BLaER1 treated with 17β-estradiol and CSF1 and Interleukin-3, amounts not matched to agents 10 nM and 100 nM (cell line): ENCODE measurements around the gene SV2B.
A peak's percentile ranks its signal among the peaks of the same experiment; 100 is the strongest.

Source experiments
- H3K27ac ChIP-seq, 11 experiments: shearing (Covaris generic); formaldehyde crosslinking; 2 replicates each; pipeline ENCODE4 v1.8.1; 2022
- H3K27me3 ChIP-seq, 11 experiments: shearing (Covaris generic); formaldehyde crosslinking; 2 replicates each; pipeline ENCODE4 v1.8.1; 2022
- H3K36me3 ChIP-seq, 11 experiments: shearing (Covaris generic); formaldehyde crosslinking; 2 replicates each; pipeline ENCODE4 v1.8.1; 2022
- H3K4me1 ChIP-seq, 10 experiments: shearing (Covaris generic); formaldehyde crosslinking; 2 replicates each; pipeline ENCODE4 v1.8.1; 2022
- H3K4me2 ChIP-seq, 11 experiments: shearing (Covaris generic); formaldehyde crosslinking; 2 replicates each; pipeline ENCODE4 v1.8.1; 2022
- H3K4me3 ChIP-seq, 10 experiments: shearing (Covaris generic); formaldehyde crosslinking; 2 replicates each; pipeline ENCODE4 v1.8.1; 2022
- H3K9ac ChIP-seq, 11 experiments: shearing (Covaris generic); formaldehyde crosslinking; 2 replicates each; pipeline ENCODE4 v1.8.1; 2022
- H3K9me3 ChIP-seq, 11 experiments: shearing (Covaris generic); formaldehyde crosslinking; replicated peaks in 1 of 11; 2 replicates each; pipeline ENCODE4 v1.8.1; 2022
- H4K20me1 ChIP-seq, 11 experiments: shearing (Covaris generic); formaldehyde crosslinking; 2 replicates each; pipeline ENCODE4 v1.8.1; 2022
- Cebpa-rat ChIP-seq, 11 experiments: shearing (Covaris generic); IDR thresholded peaks; 2 replicates each; pipeline ENCODE4 v1.8.1; 2022

The SV2B gene

DNA sequence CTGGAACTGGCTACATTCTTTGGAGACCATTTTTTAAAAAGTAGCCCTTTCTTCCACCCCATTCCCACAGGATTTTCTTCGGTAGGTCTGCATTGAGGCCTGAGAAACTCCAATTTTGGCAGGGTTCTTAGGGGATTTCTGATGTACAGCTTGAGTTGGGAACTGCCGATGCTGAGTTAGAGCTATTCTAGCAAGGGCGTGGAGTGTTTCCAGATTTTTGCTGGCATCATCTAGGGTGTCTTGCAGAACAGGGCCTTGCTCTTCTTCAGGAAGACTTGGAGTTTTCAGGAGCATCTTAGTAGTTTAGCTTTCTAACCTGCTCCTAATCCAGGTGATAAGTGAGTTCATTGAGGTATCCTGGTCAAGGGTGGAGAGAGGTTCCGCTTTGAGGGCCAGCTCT is 41.0 kb downstream of the SV2B start:
- H3K36me3 ChIP-seq = no peaks in the 10 kb centered on the region

DNA sequence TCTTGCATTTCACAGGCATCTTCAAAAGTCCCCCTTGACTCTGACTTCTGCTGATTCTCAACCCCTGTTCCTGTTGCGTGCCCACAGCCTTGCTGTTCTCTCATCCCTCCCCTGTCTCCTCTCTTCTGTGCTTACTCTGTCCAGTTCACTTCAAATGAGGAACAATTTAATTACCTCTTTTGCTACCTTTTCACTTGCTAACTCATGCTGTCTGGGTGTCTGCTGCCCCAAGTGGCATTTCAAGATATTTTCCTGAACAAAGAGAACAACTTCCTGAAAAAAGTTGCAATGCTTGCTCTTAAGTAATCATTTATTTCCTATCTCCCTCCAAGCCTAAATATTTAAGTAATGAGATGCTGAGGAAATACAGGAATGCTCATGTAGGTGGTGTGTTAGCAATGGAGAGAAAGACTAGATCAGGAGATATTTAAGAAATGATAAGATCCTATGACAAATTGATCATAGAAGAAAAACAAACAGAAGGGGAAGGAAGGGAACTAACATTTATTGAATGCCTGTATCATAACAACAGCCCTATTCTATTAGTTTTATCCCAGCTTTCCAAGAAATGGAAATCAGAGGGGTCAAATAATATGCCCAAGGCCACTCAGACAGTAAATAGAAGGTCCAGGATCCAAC is 42.2 kb downstream of the SV2B start:
- Histone ChIP-seq H3K9ac (no peak overlapping the region), H3K27ac (no peak overlapping the region), H4K20me1 (no peaks in the 10 kb centered on the region), H3K36me3 (no peaks in the 10 kb centered on the region), H3K4me1 (no peaks in the 10 kb centered on the region; a peak in 1 of 20 replicates), H3K9me3 (peaks cover 0 to 5% (median 0%) of the 10 kb centered on the region in 11 experiments; a peak in 2 of 22 replicates), H3K4me2 (peak overlapping the region in 1 of 11 experiments; percentile 10; a peak in 1 of 22 replicates), H3K27me3 (no peaks in the 10 kb centered on the region), H3K4me3 (no peak overlapping the region)
- no peak for TF ChIP-seq Cebpa-rat (IDR thresholded peaks at IDR 0.05)

More for the DNA sequence above, 41.0 kb downstream of the SV2B start:
- no peaks in the 10 kb centered on the region for H4K20me1 ChIP-seq
- TF ChIP-seq Cebpa-rat (IDR thresholded peaks at IDR 0.05) = no peak
- no peak overlapping the region for H3K9ac ChIP-seq
- no peaks in the 10 kb centered on the region; a peak in 1 of 20 replicates for H3K4me1 ChIP-seq
- H3K9me3 ChIP-seq = peaks cover 0 to 5% (median 0%) of the 10 kb centered on the region in 11 experiments; a peak in 2 of 22 replicates
- no peak overlapping the region for H3K4me3 ChIP-seq
- no peaks in the 10 kb centered on the region for H3K27me3 ChIP-seq
- no peak overlapping the region for H3K4me2 ChIP-seq
- no peak overlapping the region for H3K27ac ChIP-seq

DNA sequence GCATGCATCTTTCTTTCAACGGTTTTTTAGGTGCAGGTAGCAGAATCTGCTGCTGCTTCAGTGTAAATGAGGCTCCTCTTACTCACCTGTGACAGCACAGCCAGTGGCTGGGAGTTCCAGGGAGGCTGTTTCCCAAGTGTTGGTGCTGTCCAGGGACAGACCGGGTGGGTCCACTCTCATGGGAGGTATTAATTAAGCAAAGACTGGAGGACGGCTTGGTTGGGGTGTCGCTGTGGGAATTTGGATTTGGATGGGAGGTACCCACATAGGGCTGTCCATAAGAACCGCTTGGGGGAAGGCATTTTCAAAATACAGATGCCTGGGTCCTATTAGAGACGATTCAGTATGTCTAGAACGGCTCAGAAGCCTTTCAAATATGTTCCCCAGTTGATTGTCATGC is 42.9 kb downstream of the SV2B start:
- no peak for TF ChIP-seq Cebpa-rat (IDR thresholded peaks at IDR 0.05)

DNA sequence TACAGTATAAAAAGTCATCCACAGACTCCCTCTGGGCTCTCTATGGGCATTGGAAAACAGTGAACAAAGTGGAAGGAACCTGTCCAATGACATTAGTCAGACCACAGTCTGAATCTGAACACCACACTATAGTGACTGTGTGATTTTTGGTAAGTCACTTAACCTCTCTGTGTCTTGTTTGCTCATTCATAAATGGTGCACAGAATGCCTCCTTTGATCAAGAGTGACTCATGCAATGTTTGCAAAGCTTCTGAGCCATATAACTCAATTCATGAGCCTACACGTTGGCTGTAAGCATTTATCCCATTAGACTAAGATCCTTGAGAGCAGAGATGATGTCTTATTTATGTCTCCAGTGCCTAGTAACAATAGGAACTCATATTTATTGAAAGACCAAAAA is 46.7 kb downstream of the SV2B start:
- Histone ChIP-seq H3K4me3 (no peak overlapping the region), H3K4me1 (peaks cover 0 to 4% (median 0%) of the 10 kb centered on the region in 10 experiments; a peak in 1 of 20 replicates), H4K20me1 (no peaks in the 10 kb centered on the region), H3K36me3 (no peaks in the 10 kb centered on the region), H3K9ac (no peak overlapping the region), H3K4me2 (no peak overlapping the region), H3K27me3 (no peaks in the 10 kb centered on the region), H3K27ac (no peak overlapping the region), H3K9me3 (no peaks in the 10 kb centered on the region)
- TF ChIP-seq Cebpa-rat (IDR thresholded peaks at IDR 0.05) = no peak

More for the DNA sequence above, 42.9 kb downstream of the SV2B start:
- H3K4me3 ChIP-seq = no peak overlapping the region
- no peaks in the 10 kb centered on the region for H4K20me1 ChIP-seq
- H3K36me3 ChIP-seq = no peaks in the 10 kb centered on the region
- no peaks in the 10 kb centered on the region for H3K27me3 ChIP-seq
- H3K4me1 ChIP-seq = peaks cover 0 to under 1% (median 0%) of the 10 kb centered on the region in 10 experiments; a peak in 1 of 20 replicates
- no peak overlapping the region for H3K27ac ChIP-seq
- no peak overlapping the region for H3K9ac ChIP-seq
- H3K4me2 ChIP-seq = no peak overlapping the region
- peaks cover 0 to 5% (median 0%) of the 10 kb centered on the region in 11 experiments; a peak in 2 of 22 replicates for H3K9me3 ChIP-seq

DNA sequence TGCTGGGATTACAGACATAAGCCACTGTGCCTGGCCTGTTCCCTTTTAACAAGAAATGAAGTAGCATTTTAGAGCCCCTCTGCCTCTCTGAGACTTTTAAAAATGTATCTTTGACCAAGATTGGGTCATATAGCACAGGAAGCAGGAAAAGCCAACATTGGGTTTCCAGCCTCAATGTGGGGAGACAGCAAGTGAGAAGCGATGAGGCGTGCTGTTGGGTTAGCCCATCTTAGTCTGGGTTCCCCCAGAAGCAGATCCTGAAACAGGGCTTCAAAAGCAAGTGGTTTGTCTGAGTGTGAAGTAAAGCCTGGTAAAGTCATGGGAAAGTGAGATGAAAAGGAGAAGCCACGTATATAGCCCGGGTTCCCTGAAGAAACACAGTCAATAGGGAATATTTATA is 48.2 kb downstream of the SV2B start:
- H3K9ac ChIP-seq = no peak overlapping the region
- H3K4me1 ChIP-seq = 0 out of 20 replicates have a peak, but pooled peaks cover 0 to 4% (median 0%) of the 10 kb centered on the region in 10 experiments
- H3K36me3 ChIP-seq = no peaks in the 10 kb centered on the region
- H3K9me3 ChIP-seq = no peaks in the 10 kb centered on the region
- H3K27me3 ChIP-seq = no peaks in the 10 kb centered on the region
- no peak overlapping the region for H3K4me3 ChIP-seq
- 0 out of 22 replicates have a peak overlapping the region, but pooled peaks of 2 of the 11 experiments have one; percentile 8 to 12 for H3K4me2 ChIP-seq
- H4K20me1 ChIP-seq = no peaks in the 10 kb centered on the region
- no peak for TF ChIP-seq Cebpa-rat (IDR thresholded peaks at IDR 0.05)
- H3K27ac ChIP-seq = no peak overlapping the region

DNA sequence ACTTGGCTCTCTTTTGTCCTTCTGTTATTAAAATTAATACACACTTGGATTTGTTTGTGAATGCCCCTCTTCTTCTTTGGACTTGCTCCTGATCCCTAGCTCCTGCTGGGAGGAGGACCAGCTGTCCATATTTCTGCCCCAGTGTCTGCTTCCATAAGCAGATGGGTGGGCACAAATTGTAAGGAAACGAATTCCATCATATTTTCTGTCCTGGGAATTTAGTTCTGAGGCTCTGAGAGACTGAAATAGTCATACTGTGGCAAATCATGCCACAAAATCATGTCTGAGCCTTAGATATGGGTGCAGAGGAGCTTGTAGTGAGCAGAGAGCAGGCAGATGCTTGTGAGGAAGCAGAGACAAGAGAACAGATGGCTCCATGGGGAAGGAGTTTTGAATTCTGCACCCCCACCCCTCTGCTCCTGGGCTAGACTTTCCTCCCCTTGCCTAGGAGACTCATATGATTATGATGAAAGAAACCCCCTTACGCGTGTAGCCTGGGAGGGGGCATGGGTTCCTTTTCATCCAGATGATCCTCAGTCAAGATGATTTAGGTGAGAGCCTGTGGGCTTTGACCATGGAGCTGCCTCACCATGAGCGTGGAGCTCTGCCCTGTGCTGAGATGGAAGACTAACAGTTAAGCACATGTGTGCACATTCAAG is 50.6 kb downstream of the SV2B start:
- H3K36me3 ChIP-seq = no peaks in the 10 kb centered on the region
- no peaks in the 10 kb centered on the region; a peak in 1 of 22 replicates for H4K20me1 ChIP-seq
- no peak overlapping the region for H3K4me3 ChIP-seq
- no peak for TF ChIP-seq Cebpa-rat (IDR thresholded peaks at IDR 0.05)
- no peak overlapping the region for H3K4me2 ChIP-seq
- no peak overlapping the region for H3K9ac ChIP-seq
- H3K27me3 ChIP-seq = no peaks in the 10 kb centered on the region
- H3K9me3 ChIP-seq = no peaks in the 10 kb centered on the region
- H3K27ac ChIP-seq = no peak overlapping the region
- 0 out of 20 replicates have a peak, but pooled peaks cover 0 to 4% (median 0%) of the 10 kb centered on the region in 10 experiments for H3K4me1 ChIP-seq

DNA sequence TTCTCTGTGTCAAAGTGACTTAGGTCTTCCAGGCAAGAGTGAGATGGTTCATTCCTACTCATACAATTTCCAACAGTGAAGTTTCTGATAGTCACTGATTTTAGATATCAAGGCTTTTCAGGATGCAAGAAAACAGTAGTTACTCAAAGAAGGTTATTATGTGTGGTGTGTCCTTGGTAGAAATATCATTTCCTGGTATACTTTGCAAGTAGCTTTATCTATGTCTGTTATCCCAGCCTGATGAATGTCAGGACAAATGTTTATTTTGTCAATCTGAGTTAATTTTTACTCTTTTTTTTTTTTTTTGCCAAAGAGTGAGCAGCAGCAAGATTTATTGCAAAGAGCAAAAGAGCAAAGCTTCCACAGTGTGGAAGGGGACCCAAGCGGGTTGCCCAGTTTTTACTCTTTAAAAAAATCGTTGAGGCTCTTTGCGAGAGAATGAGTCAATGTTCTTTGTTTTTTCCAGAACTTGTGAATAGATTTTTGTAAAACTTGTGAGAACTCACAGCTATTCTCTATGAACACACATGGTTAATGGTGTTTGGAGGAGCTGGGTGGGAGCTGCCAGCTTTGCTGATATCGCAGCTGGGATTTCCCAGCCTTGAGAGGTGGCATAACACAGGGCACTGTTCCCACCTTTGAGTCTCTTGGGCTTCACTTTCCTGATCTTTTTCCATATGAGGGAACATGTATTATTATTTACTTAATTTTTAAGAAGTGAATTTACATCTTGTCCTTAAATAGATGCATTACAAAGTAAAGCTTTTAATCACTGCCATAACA is 51.9 kb downstream of the SV2B start:
- Histone ChIP-seq H3K27me3 (no peaks in the 10 kb centered on the region), H3K36me3 (no peaks in the 10 kb centered on the region), H3K4me1 (peaks cover 0 to 12% (median 6%) of the 10 kb centered on the region in 10 experiments; a peak in 16 of 20 replicates), H4K20me1 (no peaks in the 10 kb centered on the region; a peak in 1 of 22 replicates), H3K4me3 (no peak overlapping the region), H3K9me3 (no peaks in the 10 kb centered on the region), H3K9ac (no peak overlapping the region), H3K27ac (no peak overlapping the region), H3K4me2 (no peak overlapping the region)
- TF ChIP-seq Cebpa-rat (IDR thresholded peaks at IDR 0.05) = no peak

DNA sequence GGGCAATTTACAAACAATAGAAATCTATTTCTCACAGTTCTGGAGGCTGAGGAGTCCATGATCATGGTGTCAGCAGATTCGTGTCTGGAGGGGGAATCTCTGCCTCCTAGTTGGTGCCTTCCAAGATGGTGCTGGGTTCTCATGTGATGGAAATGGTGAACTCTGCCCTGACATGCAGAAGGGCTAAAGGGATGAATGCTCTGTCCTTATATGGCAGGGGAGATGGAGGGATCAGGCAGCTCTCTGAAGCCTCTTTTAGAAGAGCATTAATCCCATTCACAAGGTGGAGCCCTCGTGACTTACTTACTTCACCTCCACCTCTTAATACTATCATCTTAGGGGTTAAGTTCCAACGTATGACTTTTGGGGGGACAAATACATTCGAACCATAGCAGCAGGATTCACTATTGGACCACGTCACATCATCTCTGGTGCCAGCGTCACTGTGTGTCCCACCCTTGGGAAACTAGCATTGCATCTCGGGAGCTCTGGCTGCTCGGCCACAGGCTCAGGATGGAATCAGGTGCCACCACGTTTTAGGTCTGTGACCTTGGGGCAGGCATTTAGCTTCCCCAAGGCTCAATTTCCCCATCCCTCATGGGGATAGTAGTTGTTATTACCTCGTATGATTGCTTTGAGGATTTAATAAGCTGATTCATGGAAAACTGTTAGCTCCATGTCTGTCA is 53.0 kb downstream of the SV2B start:
- no peak overlapping the region for H3K27ac ChIP-seq
- no peak for TF ChIP-seq Cebpa-rat (IDR thresholded peaks at IDR 0.05)
- H3K4me2 ChIP-seq = no peak overlapping the region
- H3K4me1 ChIP-seq = peaks cover 0 to 21% (median 14%) of the 10 kb centered on the region in 10 experiments; a peak in 16 of 20 replicates
- H3K36me3 ChIP-seq = no peaks in the 10 kb centered on the region
- no peak overlapping the region for H3K9ac ChIP-seq
- no peaks in the 10 kb centered on the region; a peak in 1 of 22 replicates for H4K20me1 ChIP-seq
- H3K27me3 ChIP-seq = no peaks in the 10 kb centered on the region
- H3K9me3 ChIP-seq = no peaks in the 10 kb centered on the region
- no peak overlapping the region for H3K4me3 ChIP-seq
